ENCODE measurements around the gene NUMB.
"Not testable (repeated sequence)": the region's sequence is repeated elsewhere in the genome, so short reads cannot be mapped to it uniquely, and the experiment has no call there.

NUMB gene

DNA sequence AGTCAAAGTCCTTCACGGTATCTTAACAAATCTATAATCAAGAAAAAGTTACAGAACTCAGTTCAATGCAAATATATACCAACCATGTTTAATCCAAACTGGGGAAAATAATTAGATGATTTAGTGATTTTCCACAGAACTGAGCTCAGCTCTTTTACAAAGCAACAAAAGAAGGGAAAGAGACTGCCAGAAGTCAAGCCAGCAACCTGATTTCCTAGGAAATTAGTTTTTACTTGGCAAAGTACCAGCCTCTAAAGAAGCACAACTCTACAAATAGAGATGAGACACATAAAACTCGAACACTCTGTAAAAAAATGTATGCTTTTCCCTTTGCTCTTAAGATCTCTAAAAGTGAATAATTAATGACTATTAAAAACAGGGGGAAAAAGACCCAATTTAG is 19.4 kb downstream of the NUMB start:
- FAIRE-seq (no peak), DNase-seq (ENCODE audit: insufficient read length) (no peak)
- TF ChIP-seq POLR2AphosphoS5 (IDR thresholded peaks at IDR 0.05; ENCODE audit: low read depth, low read length) (no peak), POLR2A (IDR thresholded peaks at IDR 0.05; ENCODE audit: low read depth, low read length) (no peak), TAF1 (IDR thresholded peaks at IDR 0.05; ENCODE audit: borderline replicate concordance, low read depth, low read length) (no peak)

DNA sequence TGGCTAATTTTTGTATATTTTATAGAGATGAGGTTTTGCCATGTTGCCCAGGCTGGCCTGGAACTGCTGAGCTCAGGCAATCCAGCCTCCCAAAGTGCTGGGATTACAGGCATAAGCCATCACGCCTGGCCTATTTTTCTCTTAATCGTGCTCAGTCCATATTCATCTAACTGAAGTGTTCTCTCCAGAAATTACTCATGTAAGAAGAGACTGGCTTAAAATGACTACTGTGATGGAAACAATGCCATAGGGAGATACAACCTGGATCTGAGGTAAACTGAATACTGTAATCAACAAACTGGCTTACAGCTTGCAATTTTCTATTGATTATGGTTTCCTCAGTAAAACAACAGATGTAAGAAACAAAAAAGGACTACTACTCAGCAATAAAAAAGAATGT is 21.1 kb downstream of the NUMB start:
- FAIRE-seq = no peak

DNA sequence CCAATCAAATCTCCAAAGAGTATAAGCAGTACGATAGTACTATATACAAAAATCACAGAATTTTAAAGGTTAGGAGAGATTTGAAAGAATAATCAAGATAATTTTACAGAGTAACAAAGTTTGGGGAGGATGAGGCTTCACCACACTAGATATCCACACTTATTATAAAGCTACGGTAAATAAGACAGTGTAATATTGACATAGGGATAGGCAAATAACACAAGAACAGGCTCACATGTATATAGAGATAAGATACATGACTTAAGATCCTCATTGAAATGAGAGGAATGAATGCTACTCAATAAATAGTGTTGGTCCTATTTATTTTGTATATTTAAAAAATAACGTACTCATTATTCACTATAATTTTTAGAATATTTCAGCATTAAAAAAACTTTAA is 26.2 kb downstream of the NUMB start:
- no peak for FAIRE-seq
- TF ChIP-seq POLR2A (IDR thresholded peaks at IDR 0.05; ENCODE audit: low read depth, low read length) (no peak), TAF1 (IDR thresholded peaks at IDR 0.05; ENCODE audit: borderline replicate concordance, low read depth, low read length) (no peak), POLR2AphosphoS5 (IDR thresholded peaks at IDR 0.05; ENCODE audit: low read depth, low read length) (no peak)
- DNase-seq (ENCODE audit: insufficient read length) = no peak

More for the DNA sequence above, 21.1 kb downstream of the NUMB start:
- no peak for DNase-seq (ENCODE audit: insufficient read length)
- no peak for TF ChIP-seq TAF1 (IDR thresholded peaks at IDR 0.05; ENCODE audit: borderline replicate concordance, low read depth, low read length)
- no peak for TF ChIP-seq POLR2A (IDR thresholded peaks at IDR 0.05; ENCODE audit: low read depth, low read length)

DNA sequence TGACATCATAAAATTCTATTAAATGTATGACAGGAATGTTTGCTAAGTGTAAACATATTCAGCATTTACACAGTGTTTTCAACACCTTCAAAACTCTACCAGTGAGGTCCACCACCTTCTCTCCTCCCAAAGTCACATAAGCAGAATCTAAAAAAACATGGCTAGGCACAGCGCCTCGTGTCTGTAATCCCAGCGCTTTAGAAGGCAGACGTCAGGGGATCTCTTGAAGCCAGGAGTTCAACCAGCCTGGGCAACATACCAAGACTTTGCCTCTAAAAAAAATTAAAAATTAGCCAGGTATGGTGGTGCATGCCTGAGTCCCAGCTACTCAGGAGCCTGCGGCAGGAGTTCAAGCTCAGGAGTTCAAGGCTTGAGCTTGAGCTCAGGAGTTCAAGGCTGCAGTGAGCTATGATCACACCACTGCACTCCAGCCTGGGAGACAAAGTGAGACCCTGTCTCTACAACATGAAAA is 30.0 kb downstream of the NUMB start:
- TF ChIP-seq POLR2A (IDR thresholded peaks at IDR 0.05; ENCODE audit: low read depth, low read length) = no peak
- TF ChIP-seq POLR2AphosphoS5 (IDR thresholded peaks at IDR 0.05; ENCODE audit: low read depth, low read length) = no peak
- no peak for TF ChIP-seq TAF1 (IDR thresholded peaks at IDR 0.05; ENCODE audit: borderline replicate concordance, low read depth, low read length)
- FAIRE-seq (no peak), DNase-seq (ENCODE audit: insufficient read length) (no peak)

DNA sequence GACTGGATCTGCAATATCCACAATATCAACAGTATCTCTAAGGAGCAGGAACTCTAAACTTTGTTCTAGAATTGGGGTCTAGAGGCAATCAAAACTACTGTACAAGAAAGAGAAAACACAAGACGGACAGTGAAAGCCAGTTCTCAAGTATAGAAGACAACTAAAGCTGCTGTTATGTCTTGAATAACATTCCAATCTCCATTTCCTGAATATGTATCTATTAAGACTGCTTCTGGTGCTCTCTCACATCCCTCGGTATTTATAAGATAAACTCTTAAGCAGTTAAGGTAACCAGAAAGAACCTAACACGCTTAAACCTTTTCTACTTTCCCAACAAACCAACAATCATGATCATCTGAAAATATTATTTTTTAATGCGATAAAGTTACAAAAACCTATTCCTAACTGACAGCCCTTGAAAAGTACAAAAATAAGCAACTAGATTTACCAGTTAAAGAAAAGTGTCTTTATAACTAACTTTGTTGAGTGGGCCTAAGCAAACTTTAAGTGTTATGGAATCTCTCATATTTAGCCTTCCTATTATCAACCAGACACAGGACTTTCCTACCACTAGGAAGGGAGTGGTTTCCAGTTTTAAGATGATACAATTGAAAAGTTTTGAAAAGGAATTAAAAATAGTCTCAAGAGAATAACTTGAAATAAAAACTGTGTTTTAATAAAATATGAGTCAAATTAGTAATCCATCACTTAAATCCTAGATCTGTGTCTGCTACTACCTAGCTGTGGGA is 30.7 kb downstream of the NUMB start:
- FAIRE-seq (no peak), DNase-seq (ENCODE audit: insufficient read length) (no peak)
- no peak for TF ChIP-seq POLR2AphosphoS5 (IDR thresholded peaks at IDR 0.05; ENCODE audit: low read depth, low read length)
- no peak for TF ChIP-seq POLR2A (IDR thresholded peaks at IDR 0.05; ENCODE audit: low read depth, low read length)
- no peak for TF ChIP-seq TAF1 (IDR thresholded peaks at IDR 0.05; ENCODE audit: borderline replicate concordance, low read depth, low read length)

DNA sequence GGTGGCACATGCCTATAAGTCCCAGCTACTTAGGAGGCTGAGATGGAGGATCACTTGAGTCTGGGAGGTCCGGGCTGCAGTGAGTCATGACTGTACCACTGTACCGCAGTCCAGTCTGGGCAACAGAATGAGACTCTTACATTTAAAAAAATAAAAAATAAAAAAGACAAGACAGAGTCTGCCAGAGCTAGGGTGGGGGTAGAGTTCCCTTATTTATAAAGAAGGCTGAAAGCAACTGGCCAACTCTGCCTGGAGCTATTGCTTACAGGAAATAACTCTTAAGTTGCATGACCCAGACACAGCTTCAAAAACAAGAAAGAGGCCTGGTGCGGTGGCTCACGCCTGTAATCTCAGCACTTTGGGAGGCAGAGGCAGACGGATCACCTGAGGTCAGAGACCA is 31.5 kb downstream of the NUMB start:
- FAIRE-seq (no peak), DNase-seq (ENCODE audit: insufficient read length) (no peak)
- TF ChIP-seq POLR2A (IDR thresholded peaks at IDR 0.05; ENCODE audit: low read depth, low read length) (no peak), TAF1 (IDR thresholded peaks at IDR 0.05; ENCODE audit: borderline replicate concordance, low read depth, low read length) (no peak), POLR2AphosphoS5 (IDR thresholded peaks at IDR 0.05; ENCODE audit: low read depth, low read length) (no peak)

DNA sequence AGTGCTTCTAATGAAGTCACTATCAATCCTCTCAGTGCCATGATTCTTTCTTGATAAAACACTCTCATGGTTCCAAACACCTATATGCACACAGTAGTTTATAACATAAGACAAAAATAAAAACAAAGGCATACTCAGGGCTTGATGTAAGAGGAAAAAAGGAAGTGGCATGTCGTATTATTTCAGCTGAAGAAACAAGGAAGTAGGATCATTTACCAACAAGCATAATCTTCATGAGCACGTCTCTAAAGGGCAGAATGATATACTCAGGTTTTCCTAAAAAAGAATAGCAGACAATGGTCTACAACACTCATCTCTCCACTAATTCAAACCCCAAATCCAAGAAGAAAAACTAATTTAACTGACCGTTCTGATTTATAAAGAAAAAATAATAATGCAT is 33.9 kb downstream of the NUMB start:
- FAIRE-seq (peak; percentile 17), DNase-seq (ENCODE audit: insufficient read length) (no peak)
- TF ChIP-seq POLR2A (IDR thresholded peaks at IDR 0.05; ENCODE audit: low read depth, low read length) = no peak
- TF ChIP-seq POLR2AphosphoS5 (IDR thresholded peaks at IDR 0.05; ENCODE audit: low read depth, low read length) = no peak
- TF ChIP-seq TAF1 (IDR thresholded peaks at IDR 0.05; ENCODE audit: borderline replicate concordance, low read depth, low read length) = no peak

DNA sequence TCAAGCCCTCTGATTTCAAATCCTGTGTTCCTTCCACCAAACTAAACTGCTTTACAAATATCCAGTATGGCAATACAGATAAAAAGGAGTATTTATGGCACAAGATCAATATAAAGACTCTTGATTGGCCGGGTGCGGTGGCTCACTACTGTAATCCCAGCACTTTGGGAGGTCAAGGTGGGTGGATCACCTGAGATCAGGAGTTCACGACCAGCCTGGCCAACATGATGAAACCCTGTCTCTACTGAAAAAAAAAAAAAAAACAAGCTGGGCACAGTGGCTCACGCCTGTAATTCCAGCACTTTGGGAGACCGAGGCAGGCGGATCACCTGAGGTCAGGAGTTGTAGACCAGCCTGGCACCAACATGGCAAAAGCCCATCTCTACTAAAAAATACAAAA is 35.3 kb downstream of the NUMB start:
- FAIRE-seq; DNase-seq (ENCODE audit: insufficient read length): not testable (repeated sequence)

DNA sequence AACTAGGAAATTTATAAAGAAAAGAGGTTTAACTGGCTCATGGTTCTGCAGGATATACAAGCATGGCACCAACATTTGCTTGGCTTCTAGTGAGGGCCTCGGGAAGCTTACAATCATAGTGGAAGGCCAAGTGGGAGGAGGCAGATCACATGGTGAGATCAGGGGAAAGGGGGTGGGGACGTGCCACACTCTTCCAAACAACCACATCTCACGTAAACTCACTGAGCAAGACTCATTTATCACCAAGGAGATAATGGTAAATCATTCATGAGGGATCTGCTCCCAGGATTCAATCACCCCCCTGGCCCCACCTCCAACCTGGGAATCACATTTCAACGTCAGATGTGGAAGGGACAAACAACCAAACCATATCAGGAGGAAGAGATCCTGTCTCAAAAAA is 35.8 kb downstream of the NUMB start:
- DNase-seq (ENCODE audit: insufficient read length) (no peak), FAIRE-seq (no peak)
- TF ChIP-seq POLR2AphosphoS5 (IDR thresholded peaks at IDR 0.05; ENCODE audit: low read depth, low read length) = no peak
- TF ChIP-seq TAF1 (IDR thresholded peaks at IDR 0.05; ENCODE audit: borderline replicate concordance, low read depth, low read length) = no peak
- no peak for TF ChIP-seq POLR2A (IDR thresholded peaks at IDR 0.05; ENCODE audit: low read depth, low read length)

DNA sequence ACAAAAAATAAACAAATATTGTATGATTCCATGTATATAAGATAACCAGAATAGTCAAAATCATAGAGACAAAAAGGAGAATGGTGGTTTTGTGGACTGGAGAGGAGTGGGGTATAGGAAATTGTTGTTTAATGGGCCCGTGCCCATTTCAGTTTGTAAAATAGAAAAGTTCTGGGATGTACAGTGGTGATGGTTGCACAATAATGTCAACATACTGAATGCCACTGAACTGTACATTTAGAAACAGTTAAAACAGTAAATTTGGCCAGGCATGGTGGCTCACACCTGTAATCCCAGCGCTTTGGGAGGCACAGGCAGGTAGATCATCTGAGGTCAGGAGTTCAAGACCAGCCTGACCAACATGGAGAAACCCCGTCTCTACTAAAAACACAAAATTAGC is 40.1 kb downstream of the NUMB start:
- TF ChIP-seq TAF1 (IDR thresholded peaks at IDR 0.05; ENCODE audit: borderline replicate concordance, low read depth, low read length) = no peak
- TF ChIP-seq POLR2AphosphoS5 (IDR thresholded peaks at IDR 0.05; ENCODE audit: low read depth, low read length) = no peak
- TF ChIP-seq POLR2A (IDR thresholded peaks at IDR 0.05; ENCODE audit: low read depth, low read length) = no peak
- no peak for FAIRE-seq
- DNase-seq (ENCODE audit: insufficient read length) = no peak

DNA sequence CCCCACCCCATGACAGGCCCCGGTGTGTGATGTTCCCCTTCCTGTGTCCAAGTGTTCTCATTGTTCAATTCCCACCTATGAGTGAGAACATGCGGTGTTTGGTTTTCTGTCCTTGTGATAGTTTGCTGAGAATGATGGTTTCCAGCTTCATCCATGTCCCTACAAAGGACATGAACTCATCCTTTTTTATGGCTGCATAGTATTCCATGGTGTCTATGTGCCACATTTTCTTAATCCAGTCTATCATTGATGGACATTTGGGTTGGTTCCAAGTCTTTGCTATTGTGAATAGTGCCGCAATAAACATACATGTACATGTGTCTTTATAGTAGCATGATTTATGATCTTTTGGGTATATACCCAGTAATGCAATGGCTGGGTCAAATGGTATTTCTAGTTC is 52.1 kb downstream of the NUMB start:
- FAIRE-seq; DNase-seq (ENCODE audit: insufficient read length): not testable (repeated sequence)

DNA sequence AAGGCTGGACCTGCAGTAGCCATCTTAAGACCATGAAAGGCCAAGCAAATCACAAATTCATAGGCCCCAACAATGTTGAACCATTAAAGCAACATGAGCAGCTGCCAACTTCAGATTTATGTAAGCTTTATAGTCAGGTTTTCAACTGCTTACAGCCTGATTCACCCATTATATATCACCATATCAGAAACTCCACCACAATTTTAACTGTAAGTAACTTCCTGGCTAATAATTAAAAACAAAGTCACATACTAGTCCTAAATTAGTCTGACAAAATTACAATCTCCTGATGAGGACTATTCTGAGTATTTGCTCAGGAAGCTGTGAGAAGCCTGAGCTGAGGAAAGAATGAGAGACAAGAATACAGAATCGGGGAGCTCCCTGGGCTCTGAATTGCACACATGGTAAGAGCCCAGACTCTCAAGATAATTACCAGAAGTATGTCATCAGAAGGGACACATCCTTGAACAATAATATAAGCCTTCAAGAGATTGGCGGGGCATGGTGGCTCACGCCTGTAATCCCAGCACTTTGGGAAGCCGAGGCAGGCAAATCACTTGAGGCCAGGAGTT is 55.1 kb downstream of the NUMB start:
- FAIRE-seq (no peak), DNase-seq (ENCODE audit: insufficient read length) (no peak)
- TF ChIP-seq TAF1 (IDR thresholded peaks at IDR 0.05; ENCODE audit: borderline replicate concordance, low read depth, low read length) = no peak
- no peak for TF ChIP-seq POLR2A (IDR thresholded peaks at IDR 0.05; ENCODE audit: low read depth, low read length)
- no peak for TF ChIP-seq POLR2AphosphoS5 (IDR thresholded peaks at IDR 0.05; ENCODE audit: low read depth, low read length)
